IMR-90 (cell line): ENCODE data around the gene SBF2. TPM values are rescaled to one million over a fixed set of nuclear protein-coding genes. Genes with fewer than 3 reads are reported as not detected.

Experiments
- ATAC-seq: fragments of 200-7000 bp; cut with Tn5 transposase; 2 replicates; pipeline ENCODE4 v1.9.1; 2020; ENCODE audit warnings: low read depth, mild to moderate bottlenecking, moderate library complexity
- BruUV-seq: library from RNA; stranded (reverse); fragments of 400-500 nt; replicated peaks from 2 replicates; lab custom pipeline; 2021; lab: Mats Ljungman, UMichigan
- CTCF ChIA-PET: fragments of 300-600 bp; formaldehyde crosslinking; extraction: SDS; loops from one replicate; lab custom pipeline; 2021; ENCODE audit warnings: antibody characterized with exemption; lab: Yijun Ruan, JAX
- POLR2A ChIA-PET: fragments of 300-600 bp; sonication (Branson Sonifier 250); formaldehyde crosslinking; loops from one replicate; lab custom pipeline; 2022; ENCODE audit warnings: antibody characterized with exemption; ENCODE audit not compliant: unreplicated experiment; lab: Charles Lee
- DNase-seq: peaks from one replicate; pipeline ENCODE4 v3.0.0; 2013
- H2AFZ ChIP-seq: replicated peaks from 2 replicates; pipeline ENCODE3; 2013; ENCODE audit warnings: low read length, mild to moderate bottlenecking; ENCODE audit not compliant: poor library complexity
- H2AK5ac ChIP-seq: 2 replicates; pipeline ENCODE4 v1.6.1; 2013; ENCODE audit warnings: low read depth, low read length, inconsistent platforms
- H2AK9ac ChIP-seq: replicated peaks from 2 replicates; pipeline ENCODE3; 2013; ENCODE audit warnings: mild to moderate bottlenecking, low read depth, low read length, moderate library complexity; ENCODE audit not compliant: poor library complexity
- H2BK120ac ChIP-seq: 2 replicates; pipeline ENCODE4 v1.6.1; 2013; ENCODE audit warnings: low read depth, low read length, inconsistent platforms
- H2BK15ac ChIP-seq: 3 replicates; pipeline ENCODE4 v1.6.1; 2013; ENCODE audit warnings: low read depth, low read length, inconsistent platforms
- H2BK20ac ChIP-seq: 2 replicates; pipeline ENCODE4 v1.6.1; 2013; ENCODE audit warnings: low read depth, mild to moderate bottlenecking, inconsistent platforms, low read length, moderate library complexity
- H2BK5ac ChIP-seq: 2 replicates; pipeline ENCODE4 v1.6.1; 2013; ENCODE audit warnings: mild to moderate bottlenecking, low read depth, low read length, inconsistent platforms; ENCODE audit not compliant: poor library complexity, severe bottlenecking
- H3K14ac ChIP-seq: replicated peaks from 2 replicates; pipeline ENCODE4 v1.6.1; 2013; ENCODE audit warnings: low read depth, low read length, inconsistent platforms
- H3K18ac ChIP-seq: 2 replicates; pipeline ENCODE4 v1.6.1; 2013; ENCODE audit warnings: low read depth, low read length, control low read depth
- H3K23ac ChIP-seq: 2 replicates; pipeline ENCODE4 v1.6.1; 2013; ENCODE audit warnings: low read depth, low read length, inconsistent platforms
- H3K27ac ChIP-seq: 2 replicates; pipeline ENCODE4 v1.5.1; 2013; ENCODE audit warnings: mild to moderate bottlenecking, control low read depth, low read length; ENCODE audit not compliant: insufficient read depth
- H3K27me3 ChIP-seq: 2 replicates; pipeline ENCODE4 v1.6.1; 2013; ENCODE audit warnings: low read length; ENCODE audit not compliant: control insufficient read depth, insufficient read depth
- H3K36me3 ChIP-seq: 2 replicates; pipeline ENCODE4 v1.6.1; 2013; ENCODE audit warnings: low read length, mixed read lengths; ENCODE audit not compliant: control insufficient read depth, insufficient read depth
- H3K4ac ChIP-seq: 2 replicates; pipeline ENCODE4 v1.6.1; 2013; ENCODE audit warnings: low read depth, low read length, inconsistent platforms
- H3K4me1 ChIP-seq: 2 replicates; pipeline ENCODE4 v1.6.1; 2013; ENCODE audit warnings: low read length, mixed read lengths; ENCODE audit not compliant: control insufficient read depth, insufficient read depth
- H3K4me2 ChIP-seq: 2 replicates; pipeline ENCODE4 v1.6.1; 2013; ENCODE audit warnings: low read depth, mild to moderate bottlenecking, control low read depth, low read length, moderate library complexity
- H3K4me3 ChIP-seq: 2 replicates; pipeline ENCODE4 v1.5.1; 2013; ENCODE audit warnings: low read depth, mild to moderate bottlenecking, control low read depth, low read length, moderate library complexity; ENCODE audit not compliant: insufficient read depth
- H3K56ac ChIP-seq: 2 replicates; pipeline ENCODE4 v1.6.1; 2013; ENCODE audit warnings: low read length, inconsistent platforms; ENCODE audit not compliant: insufficient read depth; ENCODE audit errors: extremely low read depth
- H3K79me1 ChIP-seq, 2 experiments: 2 replicates each; pipeline ENCODE4 v1.6.1; 2013; ENCODE audit warnings: low read length in 2 of 2, inconsistent platforms in 1 of 2, low read depth in 1 of 2
- H3K9ac ChIP-seq: 2 replicates; pipeline ENCODE4 v1.6.1; 2013; ENCODE audit warnings: low read depth, low read length, control low read depth
- H3K9me1 ChIP-seq: 2 replicates; pipeline ENCODE4 v1.6.1; 2013; ENCODE audit warnings: low read length, inconsistent platforms; ENCODE audit not compliant: insufficient read depth
- H3K9me3 ChIP-seq: 2 replicates; pipeline ENCODE4 v1.6.1; 2013; ENCODE audit warnings: low read length; ENCODE audit not compliant: control insufficient read depth, insufficient read depth
- H4K20me1 ChIP-seq: 2 replicates; pipeline ENCODE4 v1.6.1; 2013; ENCODE audit warnings: low read length, inconsistent platforms; ENCODE audit not compliant: insufficient read depth
- H4K5ac ChIP-seq: 2 replicates; pipeline ENCODE4 v1.6.1; 2013; ENCODE audit warnings: mild to moderate bottlenecking, low read depth, low read length, control low read depth
- H4K8ac ChIP-seq, 2 experiments: 2 replicates each; pipeline ENCODE4 v1.6.1; 2013; ENCODE audit warnings: low read depth in 2 of 2, low read length in 2 of 2, control low read depth in 1 of 2, inconsistent platforms in 1 of 2
- H4K91ac ChIP-seq: 2 replicates; pipeline ENCODE4 v1.6.1; 2013; ENCODE audit warnings: low read depth, low read length, inconsistent platforms; ENCODE audit not compliant: insufficient read depth
- CEBPB ChIP-seq: IDR thresholded peaks from 2 replicates; pipeline ENCODE4 v1.6.1; 2012; ENCODE audit warnings: low read depth, low read length, improper control_type of control experiment
- CTCF ChIP-seq: conservative IDR thresholded peaks from 2 replicates; pipeline ENCODE4 v1.5.1; 2012; ENCODE audit warnings: mild to moderate bottlenecking, low read depth, low read length, improper control_type of control experiment
- ELK1 ChIP-seq: fragments of 150-350 bp; IDR thresholded peaks from 2 replicates; pipeline ENCODE4 v1.6.1; 2016; ENCODE audit warnings: low read depth, mild to moderate bottlenecking, low read length, moderate library complexity, borderline replicate concordance
- FOS ChIP-seq: fragments of 150-350 bp; IDR thresholded peaks from 2 replicates; pipeline ENCODE4 v1.6.1; 2016; ENCODE audit warnings: low read depth, low read length
- MAZ ChIP-seq: IDR thresholded peaks from 2 replicates; pipeline ENCODE4 v1.6.1; 2012; ENCODE audit warnings: low read depth, mild to moderate bottlenecking, low read length, improper control_type of control experiment, moderate library complexity, borderline replicate concordance
- MXI1 ChIP-seq: IDR thresholded peaks from 2 replicates; pipeline ENCODE4 v1.6.1; 2012; ENCODE audit warnings: low read depth, mild to moderate bottlenecking, low read length, moderate library complexity, borderline replicate concordance
- NFE2L2 ChIP-seq: fragments of 150-350 bp; IDR thresholded peaks from 2 replicates; pipeline ENCODE4 v1.6.1; 2016; ENCODE audit warnings: low read depth, mild to moderate bottlenecking, low read length
- POLR2A ChIP-seq: IDR thresholded peaks from 2 replicates; pipeline ENCODE4 v1.6.1; 2012; ENCODE audit warnings: mild to moderate bottlenecking, low read depth, low read length
- RAD21 ChIP-seq: IDR thresholded peaks from 2 replicates; pipeline ENCODE4 v1.6.1; 2012; ENCODE audit warnings: low read length, improper control_type of control experiment
- RCOR1 ChIP-seq: IDR thresholded peaks from 2 replicates; pipeline ENCODE4 v1.6.1; 2012; ENCODE audit warnings: mild to moderate bottlenecking, low read length, improper control_type of control experiment; ENCODE audit not compliant: insufficient replicate concordance
- RFX5 ChIP-seq: IDR thresholded peaks from 2 replicates; pipeline ENCODE4 v1.8.0; 2012; ENCODE audit warnings: low read depth, mild to moderate bottlenecking, low read length, moderate library complexity
- USF2 ChIP-seq: fragments of 150-350 bp; IDR thresholded peaks from 2 replicates; pipeline ENCODE4 v1.6.1; 2017; ENCODE audit warnings: mild to moderate bottlenecking, antibody characterized with exemption, low read length, low read depth
- WGBS, 2 experiments: methylation state at CpG; one replicate each; pipeline versions ENCODE4 v1.1.5 to v1.1.7; 2013; ENCODE audit warnings: missing lambda C conversion rate in 2 of 2; ENCODE audit not compliant: insufficient read length in 1 of 2; ENCODE audit errors: extremely low coverage in 2 of 2; 5-methylcytosine and 5-hydroxymethylcytosine counted together
- dilution Hi-C: fragments of 300-500 bp; cut with HindIII; formaldehyde crosslinking; loops from one replicate; pipeline ENCODE4 v1.14.3; 2018; ENCODE audit warnings: low sequenced_read_pairs; ENCODE audit not compliant: unreplicated experiment
- in situ Hi-C: fragments of 300-500 bp; cut with MboI; formaldehyde crosslinking; loops from 3 replicates; pipeline ENCODE4 v1.14.3; 2019; ENCODE audit warnings: low sequenced_read_pairs, inconsistent platforms, mixed read lengths
- intact Hi-C: fragments of 100-400 bp; cut with micrococcal nuclease; formaldehyde crosslinking; loops from 2 replicates; pipeline ENCODE4 v1.10.0; 2022
- polyA plus RNA-seq, 3 experiments: library from polyadenylated mRNA; depleted of rRNA; stranded (reverse); fragments of >200 nt; gene quantifications; 2 replicates each; pipeline ENCODE4 v1.2.3, GENCODE V29; 2012; ENCODE audit warnings: low replicate concordance in 1 of 3
- total RNA-seq: library from RNA; depleted of rRNA; stranded (reverse); fragments of >200 nt; gene quantifications from 2 replicates; pipeline ENCODE4 v1.2.3, GENCODE V29; 2012

SBF2 gene
- total and polyA plus RNA-seq, 2 of the 4 experiments (the other 2 are of a cell fraction): 23.8 to 51.8 TPM

GRCh38 chr11:10302744-10303557 lies 8.9 kb upstream of the SBF2 start:
- Histone ChIP-seq H2AK5ac (peak overlapping the region; percentile 93), H4K91ac (peak overlapping the region; percentile 100), H3K27me3 (no peaks in the 10 kb centered on the region), H2BK20ac (peak overlapping the region; percentile 98), H3K79me1 (peaks cover 4 to 55% of the 10 kb centered on the region in 2 experiments), H4K8ac (peak overlapping the region; percentile 70 to 98), H4K5ac (peak overlapping the region; percentile 96), H2AFZ (peak overlapping the region; percentile 90), H2BK15ac (peak overlapping the region; percentile 95), H3K9me3 (no peaks in the 10 kb centered on the region), H3K4ac (peak overlapping the region; percentile 100), H2BK5ac (peak overlapping the region; percentile 99), H3K4me2 (peak overlapping the region; percentile 97), H3K18ac (peak overlapping the region; percentile 95), H3K27ac (peak overlapping the region; percentile 100), H2BK120ac (peak overlapping the region; percentile 98), H3K4me3 (peak overlapping the region; percentile 64), H3K9ac (peak overlapping the region; percentile 99), H2AK9ac (peak overlapping the region; percentile 99), H3K14ac (peak overlapping the region; percentile 100), H3K9me1 (no peaks in the 10 kb centered on the region), H4K20me1 (peaks cover 30% of the 10 kb centered on the region), H3K36me3 (peaks cover 27% of the 10 kb centered on the region), H3K23ac (peak overlapping the region; percentile 100), H3K56ac (peak overlapping the region; percentile 99), H3K4me1 (peaks cover 7% of the 10 kb centered on the region)
- 2% methylated on average over 20 of the region's 56 CpGs; no CpG with 5 or more reads in 1 of the 2 experiments for WGBS, 2 experiments
- DNase-seq (peak; percentile 59), ATAC-seq (no peak; the same call in 1 of the 2 replicates)
- intact Hi-C loops (loop anchor here (5.0 to 10.0 kb wide), 3 partner anchors 188 to 691 kb away; no protein-coding TSS in a partner anchor), in situ Hi-C loops (loop anchor here (5.0 to 25.0 kb wide), 3 partner anchors 96 to 691 kb away; no protein-coding TSS in a partner anchor), dilution Hi-C loops (no loop called here)
- no peak for TF ChIP-seq RFX5
- no peak for TF ChIP-seq FOS
- peak; percentile 30 for TF ChIP-seq POLR2A
- no peak for TF ChIP-seq NFE2L2
- no peak for TF ChIP-seq MXI1
- no peak for TF ChIP-seq MAZ
- TF ChIP-seq RAD21: peak; percentile 1; the same call in 1 of the 2 replicates
- TF ChIP-seq CEBPB: no peak
- TF ChIP-seq ELK1: no peak
- no peak for TF ChIP-seq CTCF
- TF ChIP-seq RCOR1: no peak
- TF ChIP-seq USF2: peak; percentile 37; the same call in 1 of the 2 replicates
- TSS peak; percentile 66 for BruUV-seq
- POLR2A ChIA-PET: interaction anchor here (0.5 to 2.4 kb wide), 6 partner anchors 398 to 543 kb away, joined by 3 to 33 read pairs (median 8); no protein-coding TSS in a partner anchor
- CTCF ChIA-PET: interaction anchor here (0.5 to 2.0 kb wide), 6 partner anchors 21 to 1774 kb away, joined by 3 to 5 read pairs (median 4); no protein-coding TSS in a partner anchor
